Measurements from ENCODE around the gene SDR39U1.

Gene SDR39U1

DNA sequence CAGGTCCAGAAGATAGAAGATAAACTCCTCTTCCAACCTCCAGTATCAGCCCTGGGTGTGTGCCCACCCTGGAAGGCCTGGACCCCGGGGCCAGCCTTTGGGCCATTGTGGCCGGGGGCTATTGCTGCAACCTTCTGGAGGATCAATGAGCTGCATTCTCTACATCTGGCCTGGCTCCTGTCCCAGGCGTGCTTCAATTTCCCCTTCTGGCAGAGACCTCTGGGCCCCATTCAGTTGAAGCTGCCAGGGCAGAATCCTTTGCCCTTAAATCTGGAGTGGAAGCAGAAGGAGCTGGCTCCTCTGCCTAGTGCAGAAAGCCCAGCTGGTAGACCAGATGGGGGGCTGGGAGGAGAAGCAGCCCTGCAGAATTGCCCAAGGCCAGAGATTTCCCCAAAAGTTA lies 33.8 kb downstream of the SDR39U1 start:
- in situ Hi-C loops (cut with HindIII; ENCODE audit: low sequenced_read_pairs) = no loop called here
- no peak overlapping the region for H3K4me3 ChIP-seq (ENCODE audit: low read depth, low read length)
- DNase-seq (ENCODE audit: low read depth, low spot score) = no peak
- TF ChIP-seq, protein P1, sequence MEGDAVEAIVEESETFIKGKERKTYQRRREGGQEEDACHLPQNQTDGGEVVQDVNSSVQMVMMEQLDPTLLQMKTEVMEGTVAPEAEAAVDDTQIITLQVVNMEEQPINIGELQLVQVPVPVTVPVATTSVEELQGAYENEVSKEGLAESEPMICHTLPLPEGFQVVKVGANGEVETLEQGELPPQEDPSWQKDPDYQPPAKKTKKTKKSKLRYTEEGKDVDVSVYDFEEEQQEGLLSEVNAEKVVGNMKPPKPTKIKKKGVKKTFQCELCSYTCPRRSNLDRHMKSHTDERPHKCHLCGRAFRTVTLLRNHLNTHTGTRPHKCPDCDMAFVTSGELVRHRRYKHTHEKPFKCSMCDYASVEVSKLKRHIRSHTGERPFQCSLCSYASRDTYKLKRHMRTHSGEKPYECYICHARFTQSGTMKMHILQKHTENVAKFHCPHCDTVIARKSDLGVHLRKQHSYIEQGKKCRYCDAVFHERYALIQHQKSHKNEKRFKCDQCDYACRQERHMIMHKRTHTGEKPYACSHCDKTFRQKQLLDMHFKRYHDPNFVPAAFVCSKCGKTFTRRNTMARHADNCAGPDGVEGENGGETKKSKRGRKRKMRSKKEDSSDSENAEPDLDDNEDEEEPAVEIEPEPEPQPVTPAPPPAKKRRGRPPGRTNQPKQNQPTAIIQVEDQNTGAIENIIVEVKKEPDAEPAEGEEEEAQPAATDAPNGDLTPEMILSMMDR (IDR thresholded peaks at IDR 0.05; ENCODE audit: low read depth, low read length) = no peak

DNA sequence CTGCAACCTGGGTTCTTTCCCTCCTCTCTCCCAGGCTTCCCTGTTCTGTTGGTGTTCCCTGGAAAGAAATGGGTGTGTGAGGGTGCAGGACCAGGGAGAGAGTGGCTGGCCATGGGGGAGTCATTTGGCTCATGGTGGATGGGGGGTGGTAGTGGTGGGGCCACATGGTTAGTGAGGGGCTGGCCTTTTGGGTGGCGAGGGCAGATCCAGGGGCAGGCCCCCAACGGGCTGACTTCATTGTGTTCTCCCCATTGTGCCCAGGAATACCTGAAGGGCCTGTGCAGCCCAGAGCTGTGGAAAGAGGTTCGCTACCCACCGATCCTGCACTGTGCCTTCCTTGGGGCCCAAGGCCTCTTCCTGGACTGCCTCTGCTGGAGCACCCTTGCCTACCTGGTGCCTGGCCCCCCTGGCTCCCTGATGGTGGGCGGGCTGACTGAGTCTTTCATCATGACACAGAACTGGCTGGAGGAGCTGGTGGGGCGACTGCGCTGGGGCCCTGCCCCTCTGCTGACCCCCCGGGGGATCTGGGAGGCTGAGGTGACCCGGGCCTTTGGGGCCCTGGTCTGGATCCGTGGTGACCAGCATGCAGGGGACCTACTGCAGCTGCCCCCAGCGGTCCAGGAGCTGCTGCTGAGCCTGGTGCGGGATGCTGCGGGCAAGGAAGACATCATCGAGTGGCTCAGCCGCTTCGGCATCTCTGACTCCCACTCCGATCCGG lies 34.8 kb downstream of the SDR39U1 start:
- TF ChIP-seq, protein P1 (IDR thresholded peaks at IDR 0.05; ENCODE audit: low read depth, low read length) = no peak
- in situ Hi-C loops (cut with HindIII; ENCODE audit: low sequenced_read_pairs) = no loop called here
- no peak overlapping the region for H3K4me3 ChIP-seq (ENCODE audit: low read depth, low read length)
- no peak for DNase-seq (ENCODE audit: low read depth, low spot score)

DNA sequence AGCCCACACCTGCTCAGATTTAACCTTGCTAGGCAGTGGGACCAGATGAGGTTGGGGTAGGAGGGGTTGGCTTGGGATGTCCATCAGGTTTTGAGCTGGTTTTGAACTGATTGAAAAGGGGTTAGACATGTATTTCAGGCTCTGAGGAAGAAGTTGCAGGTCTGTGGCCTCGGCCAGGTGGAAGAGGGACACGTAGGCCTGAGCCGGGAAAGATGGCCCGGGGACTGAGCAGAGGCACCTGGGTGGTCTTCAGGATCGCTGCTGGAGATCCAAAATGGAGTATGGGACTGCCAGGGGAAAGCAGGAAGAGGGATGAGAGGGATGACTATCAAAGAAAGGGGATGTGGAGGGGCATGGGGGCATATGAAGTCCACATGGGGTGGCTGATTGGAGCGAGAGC lies 36.2 kb downstream of the SDR39U1 start:
- DNase-seq (ENCODE audit: low read depth, low spot score) = no peak
- H3K4me3 ChIP-seq (ENCODE audit: low read depth, low read length) = no peak overlapping the region
- in situ Hi-C loops (cut with HindIII; ENCODE audit: low sequenced_read_pairs) = no loop called here
- TF ChIP-seq, protein P1 (IDR thresholded peaks at IDR 0.05; ENCODE audit: low read depth, low read length) = no peak

DNA sequence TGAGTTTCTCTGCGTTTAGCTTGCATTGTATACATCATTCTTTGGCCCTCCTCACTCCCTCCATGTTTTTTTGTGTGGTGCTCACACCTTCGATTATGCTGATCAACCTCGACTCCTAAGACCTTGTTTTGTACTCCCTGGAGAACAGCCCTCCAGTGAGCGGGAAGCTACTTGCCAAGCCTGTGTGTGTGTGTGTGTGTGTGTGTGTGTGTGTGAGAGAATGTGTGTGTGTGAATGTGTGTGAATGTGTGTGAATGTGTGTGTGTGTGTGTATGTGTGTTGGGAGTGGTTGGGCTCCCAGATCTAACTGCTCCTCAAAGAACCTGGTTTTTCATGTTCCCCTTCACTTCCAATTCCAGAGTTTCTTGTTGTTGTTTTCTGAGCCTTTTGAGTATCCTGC lies 37.8 kb downstream of the SDR39U1 start:
- no peak overlapping the region for H3K4me3 ChIP-seq (ENCODE audit: low read depth, low read length)
- TF ChIP-seq, protein P1 (IDR thresholded peaks at IDR 0.05; ENCODE audit: low read depth, low read length) = no peak
- no peak for DNase-seq (ENCODE audit: low read depth, low spot score)
- in situ Hi-C loops (cut with HindIII; ENCODE audit: low sequenced_read_pairs) = no loop called here

DNA sequence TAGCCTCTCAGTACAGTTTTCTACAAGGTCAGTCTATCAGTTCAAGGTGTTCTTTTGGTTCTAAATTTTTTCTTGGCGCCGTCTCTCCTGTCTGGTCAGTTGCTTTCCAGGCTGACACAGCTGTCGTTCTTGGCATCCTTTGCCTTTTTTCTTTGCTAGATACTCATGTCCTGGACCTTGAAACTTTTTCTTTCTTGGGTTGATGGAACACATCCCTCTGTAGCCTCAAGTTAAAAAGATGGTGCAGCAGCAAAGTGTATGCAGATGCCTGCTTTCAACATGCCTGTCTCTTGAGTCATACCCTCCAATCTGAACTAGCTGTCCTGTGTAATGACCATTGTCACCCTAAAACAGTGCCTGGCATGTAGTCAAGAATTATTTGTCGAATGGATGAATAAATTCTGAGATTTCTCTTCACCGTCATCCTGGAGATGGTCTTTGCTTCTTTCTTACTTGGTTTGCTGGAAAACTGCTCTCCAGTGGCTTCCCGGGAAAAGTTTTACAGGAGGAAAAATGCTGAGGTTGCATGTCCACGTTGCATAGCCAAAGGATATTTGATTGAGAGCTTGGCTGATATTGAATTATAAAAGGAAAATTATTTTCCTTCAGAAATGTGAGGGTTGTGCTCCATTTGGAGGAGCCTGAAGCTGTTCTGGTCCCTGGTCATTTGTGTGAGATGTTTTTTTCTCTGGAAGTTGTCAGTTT lies 39.1 kb downstream of the SDR39U1 start:
- in situ Hi-C loops (cut with HindIII; ENCODE audit: low sequenced_read_pairs) = no loop called here
- TF ChIP-seq, protein P1 (IDR thresholded peaks at IDR 0.05; ENCODE audit: low read depth, low read length) = no peak
- no peak overlapping the region for H3K4me3 ChIP-seq (ENCODE audit: low read depth, low read length)
- DNase-seq (ENCODE audit: low read depth, low spot score) = no peak

DNA sequence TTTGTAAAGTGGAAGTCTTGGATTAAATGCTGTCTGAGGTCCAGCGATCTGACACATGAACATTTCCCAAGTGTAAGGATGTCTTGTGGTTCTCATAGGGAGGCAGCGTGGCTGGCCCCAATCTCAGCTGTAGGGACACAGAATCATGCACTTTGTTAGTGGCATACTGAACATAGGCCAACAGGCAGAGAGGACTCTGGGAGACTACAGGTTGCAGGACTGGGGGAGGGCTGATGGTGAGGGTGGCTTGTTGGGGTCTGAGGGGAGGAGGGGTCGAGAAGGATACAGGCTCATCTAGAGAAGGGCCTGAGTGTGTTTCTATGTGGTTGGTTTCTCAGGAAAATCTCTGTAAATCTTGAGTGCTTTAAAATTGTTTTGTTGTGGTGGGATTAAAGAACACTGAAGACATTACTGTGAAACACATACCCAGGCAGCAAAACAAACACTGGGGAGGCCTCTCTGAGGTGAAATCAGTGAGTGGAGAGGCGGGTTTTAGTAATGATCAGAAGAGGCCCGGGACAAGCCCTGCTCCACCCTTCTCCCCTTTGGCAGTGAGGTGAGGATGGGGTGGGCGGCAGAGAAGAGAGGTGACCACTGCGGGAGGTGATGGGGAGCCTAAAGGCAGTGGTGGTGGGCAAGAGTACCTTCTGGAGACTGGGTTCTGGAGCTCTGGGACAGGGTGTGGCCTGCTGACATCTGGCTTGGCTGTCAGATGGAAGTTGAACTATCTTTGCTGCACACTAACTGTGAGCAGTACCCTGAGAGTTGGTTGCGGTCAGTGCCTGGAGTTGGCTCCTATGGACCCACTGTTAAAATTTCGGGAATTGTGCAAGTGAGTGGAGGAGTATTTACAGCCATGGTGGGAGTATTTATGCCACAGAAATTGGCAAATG lies 40.5 kb downstream of the SDR39U1 start:
- DNase-seq (ENCODE audit: low read depth, low spot score) = no peak
- TF ChIP-seq, protein P1 (IDR thresholded peaks at IDR 0.05; ENCODE audit: low read depth, low read length) = no peak
- in situ Hi-C loops (cut with HindIII; ENCODE audit: low sequenced_read_pairs) = no loop called here
- H3K4me3 ChIP-seq (ENCODE audit: low read depth, low read length) = no peak overlapping the region

Data from astrocyte of the spinal cord (primary cell).